Stimulated activated CD8-positive, alpha-beta memory T cell treated with anti-CD3 and anti-CD28 coated beads, Interleukin-4, amount 100 ng/mL, for 48 hours (primary cell): ENCODE data around the gene CMTM4.

Experiments
- DNase-seq: peaks from one replicate; pipeline ENCODE4 v3.0.0-alpha.2; 2020

The CMTM4 gene

GRCh38 chr16:66696669-66697630, at the start of gene CMTM4:
Gene CMTM4, minus strand, starts transcription at chr16:66696743. Its CDS starts 218 bp downstream, at chr16:66696525.
- peak; percentile 79 for DNase-seq

- DNase-seq: no peak
Measured at GRCh38 chr16:66746048-66746447, 49.5 kb upstream of the CMTM4 start.

GRCh38 chr16:66741950-66742808, 45.6 kb upstream of the CMTM4 start:
- DNase-seq: no peak

GRCh38 chr16:66741169-66741900, 44.8 kb upstream of the CMTM4 start:
- DNase-seq: no peak

- no peak for DNase-seq
Measured at GRCh38 chr16:66740533-66740932, 44.0 kb upstream of the CMTM4 start.

- DNase-seq: peak; percentile 47
Measured at GRCh38 chr16:66740010-66740409, 43.5 kb upstream of the CMTM4 start.

- DNase-seq: peak; percentile 30
Measured at GRCh38 chr16:66735891-66736290, 39.3 kb upstream of the CMTM4 start.

- no peak for DNase-seq
Measured at GRCh38 chr16:66731101-66731500, 34.6 kb upstream of the CMTM4 start.

GRCh38 chr16:66728804-66729203, 32.3 kb upstream of the CMTM4 start:
- DNase-seq: no peak

- no peak for DNase-seq
Measured at GRCh38 chr16:66728117-66728787, 31.7 kb upstream of the CMTM4 start.

- no peak for DNase-seq
Measured at GRCh38 chr16:66720766-66721165, 24.2 kb upstream of the CMTM4 start.

- no peak for DNase-seq
Measured at GRCh38 chr16:66719246-66719645, 22.7 kb upstream of the CMTM4 start.

- DNase-seq: no peak
Measured at GRCh38 chr16:66717776-66718175, 21.2 kb upstream of the CMTM4 start.

GRCh38 chr16:66717112-66717675, 20.7 kb upstream of the CMTM4 start:
- DNase-seq: peak; percentile 33

GRCh38 chr16:66714654-66715307, 18.2 kb upstream of the CMTM4 start:
- DNase-seq: no peak

- DNase-seq: no peak
Measured at GRCh38 chr16:66714062-66714461, 17.5 kb upstream of the CMTM4 start.

- DNase-seq: no peak
Measured at GRCh38 chr16:66713076-66713475, 16.5 kb upstream of the CMTM4 start.

GRCh38 chr16:66712512-66712911, 16.0 kb upstream of the CMTM4 start:
- DNase-seq: no peak

- DNase-seq: no peak
Measured at GRCh38 chr16:66711581-66711980, 15.0 kb upstream of the CMTM4 start.

GRCh38 chr16:66706506-66706880, 9.9 kb upstream of the CMTM4 start:
- DNase-seq: no peak

GRCh38 chr16:66705790-66706505, 9.4 kb upstream of the CMTM4 start:
- no peak for DNase-seq
